NOMO-1 treated with DMSO at 0.1 percent for 48 hours (cell line): ENCODE results near the gene VASN.
"Not testable (repeated sequence)": the region's sequence is repeated elsewhere in the genome, so short reads cannot be mapped to it uniquely, and the experiment has no call there.

Experiments used
- DNase-seq: peaks from one replicate; lab custom pipeline; 2025; ENCODE audit not compliant: unreplicated experiment; lab: John Stamatoyannopoulos, UW

VASN gene

DNA sequence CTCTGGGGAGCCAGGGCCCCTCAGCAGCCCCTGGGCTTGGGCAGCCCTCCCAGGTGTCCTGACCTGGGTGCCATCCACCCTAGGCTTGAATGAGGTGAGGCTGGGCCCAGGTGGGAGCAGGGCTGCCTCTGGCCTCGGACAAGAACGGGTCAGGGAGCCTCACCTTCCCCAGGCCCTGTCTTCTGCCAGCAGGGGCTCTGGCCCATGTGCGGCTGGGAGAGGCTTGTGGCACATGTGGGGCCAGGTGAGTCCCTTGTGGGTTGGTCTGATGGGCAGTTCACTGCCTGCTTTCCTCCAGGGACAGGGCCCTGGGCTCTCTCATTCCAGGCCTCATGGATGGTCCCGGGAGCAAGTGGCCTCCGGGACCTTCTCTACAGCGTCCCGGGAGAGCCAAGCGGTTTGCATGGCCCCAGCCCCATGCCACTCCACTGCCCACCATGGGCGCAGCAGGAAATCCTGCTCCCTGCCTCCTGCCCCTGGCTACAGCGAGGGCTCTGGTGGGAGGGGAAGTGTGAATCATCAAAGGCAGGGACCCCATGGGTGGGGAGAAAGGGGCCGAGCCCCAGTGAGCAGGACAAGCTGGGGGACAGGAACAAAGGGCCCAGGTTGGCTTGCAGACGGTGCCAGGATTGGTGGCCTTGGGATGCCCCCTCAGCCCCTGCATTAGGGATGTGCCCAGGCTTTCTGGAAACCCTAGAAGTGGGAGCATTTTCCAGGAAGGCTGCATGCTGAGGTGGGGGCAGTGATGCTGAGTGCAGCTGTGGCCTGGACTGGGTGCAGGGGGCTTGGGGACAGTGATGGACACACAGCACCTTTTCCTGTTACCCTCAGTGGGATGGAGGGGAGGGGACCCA, 12.2 kb downstream of the VASN start:
- DNase-seq, result no peak

DNA sequence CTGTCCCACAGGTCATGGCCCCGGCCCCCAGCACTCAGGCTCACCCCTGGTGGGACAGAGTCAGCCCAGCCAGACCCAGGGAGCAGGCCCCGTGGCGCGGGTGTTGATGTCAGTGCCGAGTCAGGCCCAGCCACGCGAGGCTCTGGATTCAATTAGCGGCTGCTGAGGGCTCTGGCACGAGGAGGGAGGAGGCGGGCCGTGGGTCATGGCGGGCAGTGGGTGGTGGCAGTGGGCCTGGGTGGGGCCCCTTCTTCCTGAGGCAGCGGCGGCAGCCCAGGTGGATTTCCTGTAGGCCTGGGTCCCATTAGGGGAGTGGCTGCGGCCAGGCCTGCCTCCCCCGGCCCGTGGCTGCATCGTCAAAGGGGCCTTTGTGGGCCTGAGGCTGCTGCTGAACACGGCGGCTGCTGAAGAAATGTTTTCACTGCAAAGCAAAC, 12.9 kb downstream of the VASN start:
- DNase-seq, result no peak

DNA sequence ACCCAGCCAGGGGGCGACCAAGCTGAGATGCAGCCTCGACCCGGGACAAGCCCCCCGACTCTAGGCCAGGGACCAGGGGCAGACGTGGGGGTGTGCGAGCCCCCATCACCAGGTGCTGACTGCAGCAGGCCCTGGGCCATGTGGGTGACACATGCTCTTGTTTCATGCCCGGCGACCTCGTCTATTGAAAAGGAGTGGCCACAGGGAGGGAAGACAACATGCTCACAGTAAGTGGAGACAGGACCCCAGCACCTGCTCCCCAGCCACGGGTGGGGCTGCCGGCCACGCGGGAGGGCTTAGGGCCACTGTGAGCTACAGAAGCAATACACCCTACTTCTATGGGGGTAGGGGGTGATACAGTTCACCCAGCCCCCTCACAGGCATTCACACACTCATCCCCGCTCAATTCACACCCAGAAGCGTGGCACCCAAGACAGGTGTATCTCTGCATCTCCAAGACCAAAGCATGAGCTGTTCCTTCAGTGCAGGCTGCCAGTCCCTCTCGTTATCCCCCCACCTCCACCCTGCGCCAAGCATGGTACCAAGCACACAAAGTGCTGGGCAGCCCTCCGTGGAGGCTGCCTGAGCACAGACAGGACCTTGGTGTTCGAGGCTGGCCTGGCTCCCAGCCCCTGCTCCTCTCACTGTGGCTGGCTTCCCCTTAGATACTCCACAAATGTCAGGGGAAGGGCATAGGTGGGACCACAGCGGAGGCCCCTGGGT, 13.6 kb downstream of the VASN start:
- no peak for DNase-seq

DNA sequence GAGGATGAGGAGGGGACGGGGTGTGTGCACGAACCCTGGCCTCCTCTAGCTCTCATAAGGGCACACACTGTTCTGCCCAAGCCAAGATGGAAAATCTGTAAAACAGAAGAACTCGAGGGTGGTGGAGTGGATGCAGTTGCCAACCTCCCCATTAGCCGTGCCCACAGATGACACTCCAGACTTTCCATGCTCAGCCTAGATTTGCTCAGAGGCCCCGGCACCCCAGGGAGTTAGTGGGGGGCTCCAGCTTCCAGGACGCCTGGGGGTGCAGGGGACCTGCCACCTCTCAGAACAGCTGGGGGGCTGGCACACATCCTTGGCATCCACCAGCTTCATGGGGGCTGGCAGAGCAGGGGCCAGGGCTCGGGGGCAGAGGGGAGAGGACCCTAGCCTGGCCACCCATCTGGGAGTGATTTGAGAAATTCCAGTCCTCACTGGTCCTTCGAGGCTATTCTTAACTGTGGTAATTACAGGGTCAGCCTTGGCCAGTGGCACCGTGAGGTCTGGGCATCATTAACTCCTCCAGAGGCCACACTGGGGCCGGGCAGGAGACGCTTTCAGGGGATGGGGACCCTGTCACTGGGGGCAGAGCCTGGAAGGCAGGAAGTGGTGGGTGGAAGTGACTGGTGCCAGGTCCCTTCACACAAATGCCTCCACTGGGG, 14.3 kb downstream of the VASN start:
- DNase-seq, result no peak

DNA sequence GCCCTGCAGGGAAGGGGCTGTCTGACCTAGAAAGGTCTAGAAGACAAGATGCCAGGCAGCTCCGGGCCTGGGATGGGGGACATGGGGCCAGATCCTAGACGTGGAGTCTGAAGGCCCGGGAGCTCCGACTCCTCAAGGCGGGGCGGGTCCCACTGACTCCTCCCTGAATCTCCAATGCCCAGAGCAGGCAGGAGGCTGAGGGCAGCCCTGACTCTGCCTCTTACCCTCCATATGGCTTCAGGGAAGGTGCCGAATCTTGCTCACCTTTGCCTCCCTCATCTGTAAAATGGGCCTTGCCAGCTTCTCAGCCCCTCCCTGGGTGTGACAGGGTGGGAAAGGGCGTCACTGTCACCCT, 14.8 kb downstream of the VASN start:
- no peak for DNase-seq

DNA sequence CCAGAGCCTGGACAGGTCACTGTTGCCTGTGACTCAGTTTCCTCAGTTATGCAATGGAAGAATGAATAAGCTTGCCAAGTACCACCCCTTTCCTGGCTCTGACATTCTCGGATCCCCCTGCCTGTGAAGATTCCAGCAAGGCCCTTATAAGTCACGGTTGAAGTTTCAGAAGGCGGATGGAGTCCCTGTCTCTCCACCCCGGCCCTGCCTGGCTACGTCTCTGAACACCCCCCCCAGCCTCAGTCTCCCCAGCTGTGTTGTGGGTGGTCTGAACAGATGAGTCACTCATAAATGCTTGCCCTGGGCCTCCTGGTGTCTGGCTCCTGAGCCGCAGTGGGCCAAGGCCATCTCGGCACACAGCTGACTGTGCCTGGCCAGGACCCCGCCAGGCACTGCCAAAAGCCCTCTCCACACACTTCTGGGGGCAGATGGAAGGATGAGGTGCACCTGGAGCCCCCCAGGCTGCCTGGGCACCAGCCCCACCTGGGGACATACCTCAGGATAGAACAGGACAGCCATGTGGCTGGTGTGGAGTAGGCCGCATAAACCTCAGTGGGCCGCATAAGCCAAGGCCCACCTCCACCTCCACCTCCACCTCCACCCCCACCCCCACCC, 15.4 kb downstream of the VASN start:
- DNase-seq, result no peak

DNA sequence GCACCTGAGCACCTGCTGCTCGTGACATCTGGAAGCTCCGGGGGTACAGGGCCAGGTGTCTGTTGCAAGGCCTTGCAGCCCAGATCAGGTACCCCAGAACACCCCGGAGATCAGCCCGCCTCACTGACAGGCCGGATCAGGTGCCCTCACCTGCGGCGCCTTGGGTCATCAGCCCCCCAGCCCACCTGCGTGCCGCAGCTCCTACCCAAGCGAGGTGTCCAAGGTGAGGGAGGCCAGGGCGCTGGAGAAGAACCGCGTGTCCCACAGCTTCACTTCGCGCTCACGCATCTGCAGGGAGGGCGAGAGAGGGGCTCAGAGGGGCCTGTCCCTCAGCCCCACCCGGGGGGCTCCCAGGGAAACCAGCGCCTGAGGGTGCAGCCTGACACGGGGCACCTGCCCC, 16.1 kb downstream of the VASN start:
- no peak for DNase-seq

DNA sequence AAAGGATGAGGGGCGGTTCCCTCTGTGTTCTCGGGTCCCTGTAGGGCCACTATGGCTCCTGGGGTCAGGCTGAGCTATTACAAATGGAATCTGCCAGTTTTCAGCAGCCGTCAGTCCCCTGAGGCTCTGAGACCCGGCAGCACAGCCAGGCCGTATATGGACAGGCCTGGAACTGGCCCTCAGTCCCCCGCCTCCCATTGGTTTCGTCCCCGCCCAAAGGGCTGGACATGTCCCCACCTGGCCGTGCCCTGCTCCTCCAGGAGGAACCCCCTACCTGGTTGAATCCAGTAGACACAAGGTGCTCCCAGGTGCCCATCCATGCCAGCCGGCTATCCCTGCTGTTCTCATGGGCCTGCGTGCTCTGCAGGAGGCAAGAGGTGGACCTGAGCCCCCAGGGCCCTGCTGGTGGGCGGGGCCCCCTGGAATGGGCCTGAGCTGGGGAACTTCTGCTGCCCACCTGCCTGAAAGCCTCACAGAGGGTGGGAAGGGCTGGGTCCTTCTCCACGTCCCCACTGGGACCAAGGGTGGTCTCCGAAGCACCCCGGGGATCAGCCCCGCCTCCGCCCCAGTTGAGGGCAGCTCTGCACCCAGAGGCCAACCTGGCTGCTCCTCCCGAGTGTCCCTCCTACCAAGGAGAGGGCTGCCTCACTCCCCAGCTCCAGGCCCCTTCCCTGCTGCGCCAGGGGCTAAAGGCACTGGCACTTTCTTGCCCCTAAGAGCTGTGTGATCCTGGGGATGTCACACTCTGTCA, 16.8 kb downstream of the VASN start:
- no peak for DNase-seq

DNA sequence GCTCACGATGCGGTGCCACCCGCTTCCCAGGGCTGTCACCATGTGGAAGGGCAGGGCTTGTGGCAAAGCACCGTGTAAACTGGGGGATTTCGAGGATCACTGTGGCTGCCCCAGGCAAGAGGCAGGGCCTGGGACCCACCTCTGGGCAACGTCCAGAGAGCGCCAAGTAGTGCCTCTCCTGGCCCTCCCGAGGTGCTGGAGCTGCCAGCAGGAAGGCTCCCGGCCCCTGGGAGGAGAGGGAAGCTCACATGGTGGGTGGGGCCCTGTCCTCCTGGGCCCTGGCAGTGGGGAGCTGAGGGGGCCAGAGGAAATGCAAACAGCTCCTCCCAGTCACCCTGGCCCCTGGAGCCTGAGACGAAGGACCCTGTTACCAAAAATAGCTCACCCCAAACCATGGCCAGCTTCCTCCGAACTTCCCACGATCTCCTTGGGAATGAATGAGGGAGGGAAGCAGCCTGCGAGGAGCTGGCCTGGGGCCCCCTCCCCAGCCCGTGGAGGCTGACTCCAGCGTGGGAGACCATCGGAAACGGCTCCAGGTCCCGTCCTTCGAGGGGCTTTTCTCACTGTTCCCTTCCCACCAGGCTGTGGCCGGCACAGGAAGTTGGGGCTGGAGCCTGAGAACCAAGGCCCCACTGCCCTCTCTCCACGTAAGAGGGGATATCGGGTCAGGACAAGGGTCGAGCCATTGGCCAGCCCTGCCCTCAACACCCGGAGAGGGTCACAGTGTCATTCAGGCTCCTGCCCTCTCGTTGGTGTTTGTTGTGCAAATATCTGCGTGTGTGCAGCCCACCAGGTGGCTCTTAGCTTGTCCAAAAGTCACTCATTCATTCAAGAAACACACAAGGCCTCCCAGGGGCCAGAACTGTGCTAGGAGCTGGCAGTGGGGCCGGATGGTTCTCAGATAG, 17.7 kb downstream of the VASN start:
- DNase-seq, result no peak

DNA sequence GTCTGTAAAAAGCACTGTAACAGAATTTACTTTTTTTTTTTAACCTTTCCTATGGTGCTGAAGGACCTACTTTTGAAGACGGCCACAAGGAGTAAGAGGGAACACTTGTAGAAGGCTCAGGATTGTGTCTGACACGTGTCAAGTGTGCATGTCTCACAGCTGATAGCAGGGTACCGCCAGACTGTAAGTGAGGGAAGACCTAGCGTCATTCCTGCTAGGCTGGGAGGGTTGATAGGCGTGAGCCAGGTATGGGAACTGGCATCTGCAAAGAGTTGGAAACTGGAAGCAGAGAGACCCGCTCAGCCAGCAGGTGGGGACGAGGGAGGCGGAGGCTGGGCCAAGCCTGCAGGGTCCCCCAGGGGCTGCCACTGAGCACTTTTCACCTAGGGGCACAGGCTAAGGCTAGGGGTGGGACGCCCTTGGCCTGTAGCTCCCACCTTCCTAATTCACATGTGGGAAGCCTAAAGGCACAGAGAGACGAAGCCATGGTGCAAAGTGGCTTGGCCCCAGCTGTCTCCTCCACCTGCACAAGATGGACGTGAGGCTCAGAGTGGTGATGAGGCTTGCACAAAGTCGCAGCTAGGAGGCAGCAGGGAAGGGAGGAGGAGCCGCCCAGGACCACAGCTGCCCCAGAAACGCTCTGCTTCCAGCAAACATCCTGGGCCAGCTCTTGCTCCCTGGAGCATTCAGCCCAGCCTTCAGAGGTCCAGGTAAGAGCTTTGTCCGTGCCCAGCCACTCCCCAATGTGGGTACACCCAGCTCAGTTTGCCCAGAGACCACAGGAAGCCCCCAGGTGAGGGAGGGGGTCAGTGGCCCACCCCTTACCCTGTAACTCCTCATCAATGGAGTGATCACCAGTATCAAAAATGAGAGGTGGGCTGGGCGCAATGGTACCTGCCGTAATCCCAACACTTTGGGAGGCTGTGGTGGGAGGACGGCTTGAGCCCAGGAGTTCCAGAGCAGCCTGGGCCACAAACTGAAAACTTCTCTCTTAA, 18.9 kb downstream of the VASN start:
- no peak for DNase-seq

DNA sequence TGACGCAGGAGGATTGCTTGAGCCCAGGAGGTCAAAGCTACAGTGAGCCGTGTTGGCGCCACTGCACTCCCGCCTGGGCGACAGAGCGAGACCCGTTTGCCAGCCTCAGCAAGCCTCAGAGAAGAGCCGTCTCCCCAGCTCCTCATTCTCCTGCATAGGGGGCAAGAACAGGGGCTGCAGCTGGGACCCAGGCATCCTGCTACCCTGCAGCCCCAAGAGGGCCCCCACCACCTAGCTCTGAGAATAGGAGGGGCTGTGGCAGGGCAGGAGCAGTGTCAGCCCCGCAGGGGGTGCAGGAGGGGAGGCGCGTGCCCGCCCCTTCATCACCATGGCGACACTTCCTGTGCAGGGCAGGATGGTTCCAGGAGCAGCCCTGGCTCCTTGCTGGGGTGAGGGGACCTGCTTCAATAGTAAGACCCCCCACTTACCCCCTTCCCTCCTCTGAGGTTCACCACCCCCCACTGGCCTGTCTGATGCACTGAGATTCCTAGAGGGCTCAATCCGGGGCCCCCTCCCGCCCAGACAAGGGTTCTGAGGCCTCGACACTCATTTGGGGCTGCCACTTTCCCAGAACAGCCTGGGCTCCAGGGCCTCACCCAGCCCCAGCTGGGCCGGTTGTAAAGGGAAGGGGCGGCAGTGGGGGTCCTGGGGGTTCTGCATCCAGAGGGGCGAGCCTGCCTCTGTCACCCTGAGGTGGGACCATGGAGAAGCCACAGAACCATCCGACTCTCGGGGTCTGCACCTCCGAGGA, 20.2 kb downstream of the VASN start:
- no peak for DNase-seq

DNA sequence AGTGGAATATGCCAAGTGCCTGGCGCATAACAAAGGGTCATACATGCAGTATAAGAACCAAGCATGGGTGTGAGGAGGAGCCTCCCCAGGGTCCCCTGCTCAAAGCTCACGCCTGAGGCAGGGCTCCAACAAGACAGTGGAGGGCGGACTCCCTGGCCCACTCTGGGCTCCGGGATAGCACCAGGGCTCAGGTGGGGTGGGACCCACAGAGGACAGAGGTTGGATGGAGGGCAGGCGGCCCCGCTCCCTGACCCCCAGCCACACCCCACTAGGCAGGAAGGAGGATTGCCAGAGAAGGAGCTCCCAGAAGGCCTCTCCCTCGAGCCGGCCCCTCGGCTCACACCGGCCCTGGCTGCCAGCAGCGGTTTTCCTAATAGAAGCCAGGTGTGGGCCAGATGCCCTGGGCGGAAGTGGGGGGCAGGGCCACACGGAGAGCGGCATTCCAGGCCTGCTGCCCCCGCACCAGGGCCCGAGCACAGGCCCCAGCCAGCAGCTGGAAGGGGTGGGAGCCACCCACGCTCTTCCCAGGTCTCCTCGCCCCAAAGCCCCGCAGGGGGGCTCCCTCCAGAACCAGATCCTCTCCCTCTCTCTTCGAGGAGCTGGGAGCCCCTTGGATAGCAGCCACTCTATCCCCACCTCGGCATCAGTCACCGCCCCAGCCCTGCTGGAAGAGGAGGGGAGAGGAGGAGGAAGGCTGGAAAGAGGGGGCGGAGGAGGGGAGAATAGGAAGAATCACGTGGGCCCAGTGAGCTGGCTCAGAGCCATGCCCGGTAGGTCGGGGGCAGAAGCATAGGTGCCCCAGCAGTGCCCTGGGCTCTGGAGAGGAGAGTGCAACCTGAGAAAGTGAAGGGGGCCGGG, 21.0 kb downstream of the VASN start:
- no peak for DNase-seq

DNA sequence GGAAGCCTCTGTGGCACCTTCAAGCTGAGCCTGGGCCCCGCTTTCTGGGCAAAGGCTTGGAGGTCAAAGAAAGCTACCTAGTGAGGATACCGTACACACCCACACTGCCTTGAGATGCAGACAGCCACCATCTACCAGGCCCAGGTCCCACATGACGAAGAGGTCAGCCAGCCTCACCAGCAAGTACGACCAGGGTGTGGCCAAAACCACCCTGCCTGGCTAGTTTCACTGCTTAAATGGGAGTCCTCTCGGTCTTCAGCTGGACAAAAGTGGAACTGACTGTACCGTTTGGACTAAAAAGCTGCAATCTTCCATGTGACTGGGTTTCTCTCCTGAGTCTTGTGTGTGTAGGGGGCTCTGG, 21.6 kb downstream of the VASN start:
- DNase-seq, result no peak

DNA sequence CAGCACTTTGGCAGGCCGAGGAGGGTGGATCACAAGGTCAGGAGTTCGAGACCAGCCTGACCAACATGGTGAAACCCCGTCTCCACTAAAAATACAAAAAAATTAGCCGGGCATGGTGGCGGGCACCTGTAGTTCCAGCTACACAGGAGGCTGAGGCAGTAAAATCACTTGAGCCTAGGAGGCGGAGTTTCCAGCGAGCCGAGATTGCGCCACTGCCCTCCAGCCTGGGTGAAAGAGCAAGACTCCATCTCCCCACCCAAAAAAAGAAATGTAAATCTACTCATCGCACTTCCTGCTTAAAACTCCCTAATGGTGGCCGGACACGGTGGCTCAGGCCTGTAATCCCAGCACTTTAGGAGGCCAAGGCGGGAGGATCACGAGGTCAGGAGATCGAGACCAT, 22.2 kb downstream of the VASN start:
- DNase-seq, result not testable (repeated sequence)

DNA sequence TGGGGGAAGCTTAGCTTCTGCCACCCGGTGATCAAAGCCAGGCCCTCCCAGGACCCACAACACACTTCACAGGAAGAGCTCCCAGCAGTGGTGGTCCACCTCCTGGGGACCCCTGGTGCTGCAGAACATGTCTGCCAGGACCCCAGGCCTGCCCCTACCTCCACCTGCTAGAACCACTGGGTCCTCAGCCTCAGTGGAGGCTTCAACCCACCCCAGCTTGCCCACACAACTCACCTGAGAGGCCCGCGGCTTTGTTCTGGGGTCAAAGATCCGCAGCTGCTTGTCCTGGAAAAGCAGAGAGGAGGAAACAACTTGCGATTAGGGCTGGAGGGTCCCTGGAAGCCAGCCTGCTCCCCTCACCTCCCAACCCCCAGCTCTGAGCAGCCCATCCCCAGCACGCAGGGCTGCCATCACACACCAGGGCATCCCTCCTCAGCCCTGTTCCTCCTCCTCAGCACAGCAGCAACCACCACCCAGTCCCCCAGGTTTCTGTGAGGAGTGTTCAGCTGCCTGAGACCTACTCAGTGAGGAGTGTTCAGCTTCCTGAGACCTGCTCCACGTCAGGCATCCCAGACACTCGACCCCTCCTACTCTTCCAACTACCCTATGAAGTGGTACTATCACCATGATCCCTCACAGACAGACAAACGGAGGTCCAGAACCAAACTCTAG, 23.5 kb downstream of the VASN start:
- no peak for DNase-seq

DNA sequence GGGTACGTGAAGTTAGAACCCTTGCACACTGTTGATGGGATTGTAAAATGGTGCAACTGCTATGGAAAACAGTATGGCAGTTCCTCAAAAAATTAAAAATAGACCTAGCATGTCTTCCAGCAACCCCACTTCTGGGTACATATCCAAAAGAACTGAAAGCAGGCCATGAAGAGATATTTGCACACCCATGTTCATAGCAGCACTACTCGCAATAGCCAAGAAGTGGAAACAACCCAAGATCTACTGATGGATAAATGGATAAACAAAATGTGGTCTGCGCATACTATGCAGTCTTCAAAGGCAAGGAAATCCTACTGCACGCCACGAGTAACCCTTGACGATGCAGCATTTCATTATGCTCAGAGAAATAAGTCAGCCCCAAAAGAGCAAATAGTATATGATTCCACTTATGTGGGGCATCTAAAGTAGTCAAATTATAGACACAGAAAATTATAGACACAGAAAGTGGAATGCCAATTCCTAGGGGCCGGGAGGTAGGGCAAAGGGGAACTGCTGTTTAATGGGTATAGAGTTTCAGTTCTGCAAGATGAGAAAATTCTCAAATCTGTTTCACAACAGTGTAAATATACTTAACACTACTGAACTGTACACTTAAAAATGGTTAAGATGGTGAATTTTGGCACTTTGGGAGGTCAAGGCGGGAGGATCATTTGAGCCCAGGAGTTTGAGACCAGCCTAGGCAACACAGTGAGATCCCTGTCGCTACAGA, 27.5 kb downstream of the VASN start:
- DNase-seq, result peak; percentile 66
